ENCODE results near the gene TUBA3C. TPM values are rescaled to one million over a fixed set of nuclear protein-coding genes. Genes with fewer than 3 reads are reported as not detected.

The TUBA3C gene
- polyA plus RNA-seq, 2 donors = not detected

DNA sequence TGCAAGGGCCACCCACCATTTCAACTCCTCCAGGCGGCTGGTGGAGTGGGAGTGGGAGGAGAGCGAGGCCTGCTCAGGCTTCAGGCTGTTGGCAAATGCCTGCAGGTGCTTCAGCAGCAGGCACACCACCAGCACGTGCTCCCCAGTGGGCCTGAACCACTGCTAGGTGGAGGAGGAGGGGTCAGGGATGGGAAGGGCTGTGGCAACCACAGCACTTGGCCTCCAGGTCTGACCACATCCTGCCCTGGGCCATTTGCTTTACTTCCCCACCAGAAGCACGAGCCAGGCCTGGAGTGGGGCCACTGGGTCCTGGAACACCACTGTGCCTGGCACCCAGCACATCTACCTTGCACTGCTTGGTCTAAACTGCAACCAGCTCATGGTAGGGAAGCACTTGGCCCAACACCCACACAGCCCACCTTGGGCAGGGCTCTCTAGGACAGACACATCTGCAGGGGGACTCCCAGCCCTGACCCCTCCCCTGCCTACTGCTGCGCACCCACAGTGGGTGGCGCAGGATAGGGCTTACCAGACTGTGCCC, 26.2 kb downstream of the TUBA3C start:
- H3K36me3 ChIP-seq (ENCODE audit: control insufficient read depth in 2 of 2, insufficient read depth in 2 of 2, low read length in 1 of 2) = no peaks in the 10 kb centered on the region
- no peak overlapping the region for H3K27ac ChIP-seq (ENCODE audit: low read depth in 2 of 2, low read length in 1 of 2)
- WGBS, 2 donors = 65 to 73% methylated on average over 6 of the region's 6 CpGs
- H3K4me3 ChIP-seq (ENCODE audit: low read depth in 1 of 2, low read length in 2 of 2) = no peak overlapping the region
- H3K9me3 ChIP-seq (ENCODE audit: control insufficient read depth in 2 of 2, insufficient read depth in 1 of 2, low read depth in 1 of 2, low read length in 1 of 2) = peaks cover 27 to 53% of the 10 kb centered on the region in 2 donors
- no peaks in the 10 kb centered on the region for H3K4me1 ChIP-seq (ENCODE audit: control insufficient read depth in 2 of 2, insufficient read depth in 2 of 2, low read length in 1 of 2)
- H3K27me3 ChIP-seq (ENCODE audit: control insufficient read depth in 1 of 2, insufficient read depth in 2 of 2, low read length in 2 of 2) = no peaks in the 10 kb centered on the region

DNA sequence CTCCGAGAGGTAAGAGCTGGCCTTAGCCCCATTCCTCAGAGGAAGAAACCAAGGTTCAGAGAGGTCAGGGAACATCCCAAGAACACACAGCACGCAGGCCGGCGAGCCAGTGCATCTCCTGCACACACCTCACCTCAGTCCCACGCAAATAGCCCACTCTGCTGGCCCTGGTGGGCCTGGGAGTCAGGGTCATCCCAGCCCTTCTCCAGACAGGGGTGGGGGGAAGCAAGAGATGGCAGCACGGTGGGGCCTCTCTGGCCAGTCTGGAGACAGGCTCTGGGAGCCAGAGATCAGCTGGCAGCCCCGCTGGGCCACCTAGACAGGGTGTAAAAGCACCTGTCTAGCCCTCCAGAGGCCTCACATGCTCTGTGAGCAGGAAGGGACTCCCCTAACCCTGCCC, 26.8 kb downstream of the TUBA3C start:
- H3K27me3 ChIP-seq (ENCODE audit: control insufficient read depth in 1 of 2, insufficient read depth in 2 of 2, low read length in 2 of 2) = no peaks in the 10 kb centered on the region
- no peak overlapping the region for H3K4me3 ChIP-seq (ENCODE audit: low read depth in 1 of 2, low read length in 2 of 2)
- H3K4me1 ChIP-seq (ENCODE audit: control insufficient read depth in 2 of 2, insufficient read depth in 2 of 2, low read length in 1 of 2) = no peaks in the 10 kb centered on the region
- peaks cover 27 to 50% of the 10 kb centered on the region in 2 donors for H3K9me3 ChIP-seq (ENCODE audit: control insufficient read depth in 2 of 2, insufficient read depth in 1 of 2, low read depth in 1 of 2, low read length in 1 of 2)
- no peaks in the 10 kb centered on the region for H3K36me3 ChIP-seq (ENCODE audit: control insufficient read depth in 2 of 2, insufficient read depth in 2 of 2, low read length in 1 of 2)
- 76 to 81% methylated on average over 7 of the region's 7 CpGs for WGBS, 2 donors
- no peak overlapping the region for H3K27ac ChIP-seq (ENCODE audit: low read depth in 2 of 2, low read length in 1 of 2)

DNA sequence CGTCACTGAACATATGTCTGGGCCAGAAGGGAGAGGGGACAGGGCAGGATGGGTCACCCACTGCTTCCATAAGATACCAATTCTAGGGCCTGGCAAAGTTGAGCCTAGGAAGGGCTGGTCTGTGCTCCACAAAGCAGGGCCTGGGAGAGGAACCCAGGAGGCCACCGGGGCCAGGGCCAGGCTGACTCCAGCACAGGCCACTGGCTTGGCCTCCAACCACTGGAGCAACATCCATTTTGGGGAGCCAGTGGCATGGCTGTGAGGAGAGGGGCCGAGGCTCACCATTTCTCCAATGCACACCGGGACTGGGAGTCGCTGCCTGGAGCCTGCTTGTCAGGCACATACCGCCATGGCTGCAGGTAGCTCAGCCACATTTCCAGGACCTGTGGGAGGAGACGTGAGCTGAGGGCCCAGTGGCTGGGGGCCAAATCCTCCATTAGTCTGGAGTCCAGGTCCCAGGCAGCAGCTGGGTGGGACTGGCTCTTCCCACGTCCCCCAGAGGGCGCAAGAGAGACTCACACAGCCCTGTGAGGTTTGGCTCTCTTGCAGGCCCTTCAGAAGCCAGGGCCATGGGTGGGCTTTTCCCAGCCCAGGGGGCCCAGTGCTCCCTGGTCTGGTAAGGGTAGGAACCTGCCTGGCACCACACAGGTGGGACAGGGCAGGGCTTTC, 27.7 kb downstream of the TUBA3C start:
- no peaks in the 10 kb centered on the region for H3K4me1 ChIP-seq (ENCODE audit: control insufficient read depth in 2 of 2, insufficient read depth in 2 of 2, low read length in 1 of 2)
- no peaks in the 10 kb centered on the region for H3K36me3 ChIP-seq (ENCODE audit: control insufficient read depth in 2 of 2, insufficient read depth in 2 of 2, low read length in 1 of 2)
- H3K27me3 ChIP-seq (ENCODE audit: control insufficient read depth in 1 of 2, insufficient read depth in 2 of 2, low read length in 2 of 2) = no peaks in the 10 kb centered on the region
- peaks cover 26 to 48% of the 10 kb centered on the region in 2 donors for H3K9me3 ChIP-seq (ENCODE audit: control insufficient read depth in 2 of 2, insufficient read depth in 1 of 2, low read depth in 1 of 2, low read length in 1 of 2)
- no peak overlapping the region for H3K27ac ChIP-seq (ENCODE audit: low read depth in 2 of 2, low read length in 1 of 2)
- no peak overlapping the region for H3K4me3 ChIP-seq (ENCODE audit: low read depth in 1 of 2, low read length in 2 of 2)
- WGBS, 2 donors = 68 to 78% methylated on average over 9 of the region's 9 CpGs

DNA sequence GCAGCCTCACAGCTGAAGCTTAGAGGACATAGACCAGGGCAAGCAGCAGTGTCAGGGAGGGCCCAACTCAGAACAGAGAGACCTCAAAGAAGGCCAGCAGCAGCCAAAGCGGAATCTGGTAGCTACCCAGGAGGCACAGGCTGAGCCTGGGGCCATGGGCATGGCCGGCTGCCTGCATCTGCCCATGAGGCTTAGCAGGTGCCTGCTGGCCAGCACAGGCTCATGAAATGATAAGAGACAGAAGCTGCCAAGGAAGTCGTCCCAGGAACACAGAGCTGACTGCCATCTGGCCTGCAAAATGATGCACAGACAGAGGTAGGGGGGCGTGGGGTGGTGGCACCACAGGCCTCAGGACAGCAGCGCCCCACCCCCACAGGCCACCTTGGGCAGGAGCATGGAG, 29.2 kb downstream of the TUBA3C start:
- Histone ChIP-seq H3K4me3 (ENCODE audit: low read depth in 1 of 2, low read length in 2 of 2) (no peak overlapping the region), H3K36me3 (ENCODE audit: control insufficient read depth in 2 of 2, insufficient read depth in 2 of 2, low read length in 1 of 2) (no peaks in the 10 kb centered on the region), H3K9me3 (ENCODE audit: control insufficient read depth in 2 of 2, insufficient read depth in 1 of 2, low read depth in 1 of 2, low read length in 1 of 2) (peaks cover 26 to 44% of the 10 kb centered on the region in 2 donors), H3K27me3 (ENCODE audit: control insufficient read depth in 1 of 2, insufficient read depth in 2 of 2, low read length in 2 of 2) (no peaks in the 10 kb centered on the region), H3K27ac (ENCODE audit: low read depth in 2 of 2, low read length in 1 of 2) (no peak overlapping the region), H3K4me1 (ENCODE audit: control insufficient read depth in 2 of 2, insufficient read depth in 2 of 2, low read length in 1 of 2) (no peaks in the 10 kb centered on the region)
- WGBS, 2 donors = 53 to 67% methylated on average over 5 of the region's 5 CpGs

DNA sequence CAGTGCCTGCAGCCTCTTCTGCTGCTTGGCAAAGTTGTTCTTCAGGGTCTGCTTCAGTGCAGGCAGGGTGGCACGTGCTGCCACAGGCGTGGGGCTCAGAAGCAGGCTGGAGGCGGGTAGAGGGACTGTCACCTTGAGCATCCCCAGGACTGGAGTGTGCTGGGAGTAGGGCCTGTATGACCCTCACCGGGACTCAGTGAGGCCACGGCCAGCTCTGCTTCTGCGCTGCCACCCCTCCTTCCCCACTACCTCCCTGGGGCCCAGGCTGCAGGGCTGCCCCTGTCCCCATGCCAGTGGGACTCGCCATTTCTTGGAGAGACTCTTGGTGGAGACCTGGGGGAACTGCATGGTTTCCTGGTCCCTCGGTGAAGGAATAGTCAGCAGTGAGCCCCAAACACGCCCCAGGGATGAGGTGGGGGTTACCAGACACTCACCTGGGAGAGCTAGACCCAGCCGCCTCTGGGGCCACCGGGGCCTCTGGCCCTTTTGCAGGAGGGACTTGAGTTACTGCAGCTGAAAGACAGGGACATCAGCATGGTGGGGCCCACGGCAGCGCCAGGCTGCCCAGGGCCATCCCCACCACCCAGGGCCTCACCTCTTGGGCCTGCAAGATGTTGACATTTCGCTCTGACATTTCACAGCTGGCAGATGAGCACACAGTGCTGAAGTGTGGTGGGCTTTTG, 29.9 kb downstream of the TUBA3C start:
- 82 to 86% methylated on average over 14 of the region's 14 CpGs for WGBS, 2 donors
- peaks cover 26 to 44% of the 10 kb centered on the region in 2 donors for H3K9me3 ChIP-seq (ENCODE audit: control insufficient read depth in 2 of 2, insufficient read depth in 1 of 2, low read depth in 1 of 2, low read length in 1 of 2)
- no peak overlapping the region for H3K27ac ChIP-seq (ENCODE audit: low read depth in 2 of 2, low read length in 1 of 2)

DNA sequence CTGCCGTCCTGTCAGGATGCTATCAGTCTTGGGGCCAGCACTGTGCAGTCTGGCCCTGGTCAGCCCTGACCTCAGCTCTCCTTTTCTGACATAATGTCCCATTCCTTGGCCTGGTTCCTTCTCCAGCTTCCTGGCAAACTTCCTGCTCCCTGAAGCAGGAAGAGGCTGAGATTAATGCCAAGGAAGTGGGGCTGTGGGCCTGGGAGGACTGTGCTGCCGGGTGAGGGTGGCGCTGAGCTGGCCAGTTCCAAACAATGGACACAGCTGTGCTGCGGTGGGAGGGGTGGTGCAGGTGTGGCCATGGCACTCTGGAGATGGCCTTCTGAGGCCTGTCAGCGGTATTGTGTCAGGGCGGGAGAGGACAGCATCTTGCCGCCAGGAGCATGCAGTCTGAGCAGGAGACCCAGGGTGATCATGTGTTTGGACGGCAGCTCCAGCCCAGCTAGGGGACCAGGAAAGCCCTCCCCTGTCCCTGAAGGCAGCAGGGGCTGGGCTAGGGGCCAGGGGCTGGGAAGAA, 30.9 kb downstream of the TUBA3C start:
- 80 to 81% methylated on average over 8 of the region's 8 CpGs for WGBS, 2 donors
- Histone ChIP-seq H3K4me3 (ENCODE audit: low read depth in 1 of 2, low read length in 2 of 2) (no peak overlapping the region), H3K36me3 (ENCODE audit: control insufficient read depth in 2 of 2, insufficient read depth in 2 of 2, low read length in 1 of 2) (no peaks in the 10 kb centered on the region), H3K27me3 (ENCODE audit: control insufficient read depth in 1 of 2, insufficient read depth in 2 of 2, low read length in 2 of 2) (no peaks in the 10 kb centered on the region), H3K9me3 (ENCODE audit: control insufficient read depth in 2 of 2, insufficient read depth in 1 of 2, low read depth in 1 of 2, low read length in 1 of 2) (peaks cover 26 to 36% of the 10 kb centered on the region in 2 donors), H3K27ac (ENCODE audit: low read depth in 2 of 2, low read length in 1 of 2) (no peak overlapping the region), H3K4me1 (ENCODE audit: control insufficient read depth in 2 of 2, insufficient read depth in 2 of 2, low read length in 1 of 2) (no peaks in the 10 kb centered on the region)

More for the DNA sequence above, 29.9 kb downstream of the TUBA3C start:
- H3K4me3 ChIP-seq (ENCODE audit: low read depth in 1 of 2, low read length in 2 of 2) = no peak overlapping the region
- no peaks in the 10 kb centered on the region for H3K36me3 ChIP-seq (ENCODE audit: control insufficient read depth in 2 of 2, insufficient read depth in 2 of 2, low read length in 1 of 2)
- H3K27me3 ChIP-seq (ENCODE audit: control insufficient read depth in 1 of 2, insufficient read depth in 2 of 2, low read length in 2 of 2) = no peaks in the 10 kb centered on the region
- H3K4me1 ChIP-seq (ENCODE audit: control insufficient read depth in 2 of 2, insufficient read depth in 2 of 2, low read length in 1 of 2) = no peaks in the 10 kb centered on the region

DNA sequence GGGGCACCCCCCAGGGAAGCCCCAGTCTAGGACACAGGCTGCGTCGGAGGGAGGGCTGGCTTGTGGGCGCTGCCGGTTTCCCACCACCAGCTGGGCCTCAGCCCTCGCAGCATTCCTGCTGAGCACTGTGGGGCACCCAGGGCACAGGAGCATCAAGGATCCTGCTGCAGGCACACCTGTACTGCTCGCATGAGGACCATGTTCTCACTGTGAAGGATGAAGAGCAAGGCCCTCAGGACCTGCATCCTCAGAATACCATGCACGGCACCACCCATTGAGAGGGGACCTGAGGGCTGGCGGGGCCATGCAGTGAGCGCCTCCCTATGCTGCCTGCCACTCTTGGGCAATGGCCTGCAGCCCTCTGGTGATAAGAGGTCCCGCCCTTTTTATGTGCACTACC, 31.4 kb downstream of the TUBA3C start:
- Histone ChIP-seq H3K27ac (ENCODE audit: low read depth in 2 of 2, low read length in 1 of 2) (no peak overlapping the region), H3K9me3 (ENCODE audit: control insufficient read depth in 2 of 2, insufficient read depth in 1 of 2, low read depth in 1 of 2, low read length in 1 of 2) (peaks cover 21 to 31% of the 10 kb centered on the region in 2 donors)
- 79 to 80% methylated on average over 10 of the region's 10 CpGs for WGBS, 2 donors

DNA sequence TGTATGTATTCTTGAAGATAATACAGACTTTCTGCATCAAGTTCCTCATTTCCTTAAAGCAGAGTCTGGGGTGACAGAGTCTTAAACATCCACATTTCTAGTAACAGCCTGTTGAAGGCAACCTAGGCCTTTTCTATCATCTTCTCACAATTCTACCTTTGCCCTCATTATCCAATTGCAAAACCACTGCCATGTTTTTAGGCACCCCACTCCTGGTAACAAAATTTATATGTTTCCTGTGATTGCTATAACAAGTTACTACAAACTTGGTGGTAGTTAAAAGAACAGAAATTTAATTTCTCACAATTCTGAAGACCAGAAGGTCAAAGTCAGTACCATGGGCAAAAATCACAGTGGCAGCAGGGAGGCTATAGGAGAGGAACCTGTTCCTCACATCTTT, 33.1 kb downstream of the TUBA3C start:
- Histone ChIP-seq H3K4me3 (ENCODE audit: low read depth in 1 of 2, low read length in 2 of 2) (no peak overlapping the region), H3K27me3 (ENCODE audit: control insufficient read depth in 1 of 2, insufficient read depth in 2 of 2, low read length in 2 of 2) (no peaks in the 10 kb centered on the region), H3K27ac (ENCODE audit: low read depth in 2 of 2, low read length in 1 of 2) (no peak overlapping the region), H3K9me3 (ENCODE audit: control insufficient read depth in 2 of 2, insufficient read depth in 1 of 2, low read depth in 1 of 2, low read length in 1 of 2) (peaks cover 9 to 21% of the 10 kb centered on the region in 2 donors), H3K4me1 (ENCODE audit: control insufficient read depth in 2 of 2, insufficient read depth in 2 of 2, low read length in 1 of 2) (no peaks in the 10 kb centered on the region), H3K36me3 (ENCODE audit: control insufficient read depth in 2 of 2, insufficient read depth in 2 of 2, low read length in 1 of 2) (no peaks in the 10 kb centered on the region)

More for the DNA sequence above, 31.4 kb downstream of the TUBA3C start:
- Histone ChIP-seq H3K27me3 (ENCODE audit: control insufficient read depth in 1 of 2, insufficient read depth in 2 of 2, low read length in 2 of 2) (no peaks in the 10 kb centered on the region), H3K4me1 (ENCODE audit: control insufficient read depth in 2 of 2, insufficient read depth in 2 of 2, low read length in 1 of 2) (no peaks in the 10 kb centered on the region), H3K36me3 (ENCODE audit: control insufficient read depth in 2 of 2, insufficient read depth in 2 of 2, low read length in 1 of 2) (no peaks in the 10 kb centered on the region), H3K4me3 (ENCODE audit: low read depth in 1 of 2, low read length in 2 of 2) (no peak overlapping the region)

Measured in esophagus (tissue), 2 donors.